HG02938 (cell line): ENCODE data around the gene OR2Z1.
"Not testable (repeated sequence)": the region's sequence is repeated elsewhere in the genome, so short reads cannot be mapped to it uniquely, and the experiment has no call there.

ENCODE experiments used
- ATAC-seq: cut with Tn5 transposase; IDR thresholded peaks from one replicate; pipeline ENCODE4 v1.9.1; 2021; ENCODE audit warnings: mild to moderate bottlenecking, moderate library complexity; ENCODE audit not compliant: unreplicated experiment

OR2Z1 gene

GRCh38 chr19:8702350-8702749 lies 19.1 kb upstream of the OR2Z1 start:
- no peak for ATAC-seq

- ATAC-seq, result no peak
Measured at GRCh38 chr19:8703223-8703622, 18.2 kb upstream of the OR2Z1 start.

- not testable (repeated sequence) for ATAC-seq
Measured at GRCh38 chr19:8705304-8705703, 16.1 kb upstream of the OR2Z1 start.

- ATAC-seq, result no peak
Measured at GRCh38 chr19:8705742-8706141, 15.7 kb upstream of the OR2Z1 start.

- not testable (repeated sequence) for ATAC-seq
Measured at GRCh38 chr19:8710337-8710736, 11.1 kb upstream of the OR2Z1 start.

- no peak for ATAC-seq
Measured at GRCh38 chr19:8722032-8722431, 598 bp downstream of the OR2Z1 start.

GRCh38 chr19:8724276-8724675 lies 2.8 kb downstream of the OR2Z1 start:
- no peak for ATAC-seq

- ATAC-seq, result no peak
Measured at GRCh38 chr19:8731428-8732169, 10.2 kb downstream of the OR2Z1 start.

GRCh38 chr19:8738377-8738776 lies 16.9 kb downstream of the OR2Z1 start:
- ATAC-seq, result no peak

- ATAC-seq, result not testable (repeated sequence)
Measured at GRCh38 chr19:8739291-8740065, 18.0 kb downstream of the OR2Z1 start.

- ATAC-seq, result not testable (repeated sequence)
Measured at GRCh38 chr19:8767257-8767656, 45.8 kb downstream of the OR2Z1 start.

GRCh38 chr19:8769265-8769664 lies 47.8 kb downstream of the OR2Z1 start:
- ATAC-seq, result not testable (repeated sequence)

GRCh38 chr19:8773587-8773986 lies 52.2 kb downstream of the OR2Z1 start:
- not testable (repeated sequence) for ATAC-seq
